Tibial nerve (tissue), 4 donors: ENCODE results near the gene ZNF827. TPM values are rescaled to one million over a fixed set of nuclear protein-coding genes. Genes with fewer than 3 reads are reported as not detected.

ENCODE experiments used
- DNase-seq, 2 donors: peaks; one replicate each; pipeline ENCODE4 v3.0.0-alpha.2; 2019; ENCODE audit warnings: low spot score in 2 of 2
- H3K27ac ChIP-seq, 4 donors: fragments of 200-600 bp; sonication (generic) in 3 of 4; one replicate each; pipeline ENCODE4 v1.5.1; 2017 to 2019; ENCODE audit warnings: mild to moderate bottlenecking in 1 of 4
- H3K27me3 ChIP-seq, 2 donors: fragments of 200-600 bp; sonication (generic) in 1 of 2; one replicate each; pipeline versions ENCODE4 v1.5.1 to v1.6.0; 2017 to 2019
- H3K36me3 ChIP-seq, 3 donors: fragments of 200-600 bp; sonication (generic); one replicate each; pipeline ENCODE4 v1.5.1; 2018 to 2019
- H3K4me1 ChIP-seq, 4 donors: fragments of 200-600 bp; sonication (generic) in 3 of 4; one replicate each; pipeline ENCODE4 v1.5.1; 2017 to 2019
- H3K4me3 ChIP-seq, 4 donors: fragments of 200-600 bp; sonication (generic) in 3 of 4; one replicate each; pipeline ENCODE4 v1.5.1; 2017 to 2019; ENCODE audit warnings: mild to moderate bottlenecking in 1 of 4, moderate library complexity in 1 of 4
- H3K9me3 ChIP-seq, 4 donors: fragments of 200-600 bp; sonication (generic) in 3 of 4; one replicate each; pipeline ENCODE4 v1.5.1; 2017 to 2019
- CTCF ChIP-seq, 5 experiments: fragments of 200-600 bp in 3 of 5; fragments of 450-650 bp in 2 of 5; sonication (generic) in 3 of 5; IDR thresholded peaks; one replicate each; pipeline ENCODE4 v1.5.1; 2016 to 2019; ENCODE audit warnings: antibody characterized with exemption in 5 of 5, mild to moderate bottlenecking in 3 of 5, moderate library complexity in 2 of 5
- EP300 ChIP-seq, 2 donors: sonication (generic); formaldehyde crosslinking; IDR thresholded peaks; one replicate each; pipeline ENCODE4 v1.6.1; 2017; ENCODE audit warnings: antibody characterized with exemption in 2 of 2, mild to moderate bottlenecking in 1 of 2
- POLR2A ChIP-seq, 2 donors: fragments of 450-650 bp; IDR thresholded peaks; one replicate each; pipeline ENCODE4 v1.6.1; 2017; ENCODE audit warnings: antibody characterized with exemption in 2 of 2, mild to moderate bottlenecking in 2 of 2, moderate library complexity in 2 of 2
- WGBS, 2 donors: methylation state at CpG; one replicate each; pipeline ENCODE4 v1.1.5; 2018; 5-methylcytosine and 5-hydroxymethylcytosine counted together
- total RNA-seq, 4 donors: library from RNA; depleted of rRNA; stranded (reverse); fragments of >200 nt; gene quantifications; one replicate each; pipeline ENCODE4 v1.1.0, GENCODE V29; 2016

The ZNF827 gene
- total RNA-seq, 4 donors from 2014 or later, result 3.7 to 10.0 (median 6.4) TPM

GRCh38 chr4:145732001-145732815, 206.4 kb downstream of the ZNF827 start:
- no peaks in the 10 kb centered on the region for H3K9me3 ChIP-seq
- H3K4me3 ChIP-seq, result peak overlapping the region; percentile 45 to 83 (median 70)
- 51 to 52% methylated on average over 14 of the region's 14 CpGs for WGBS, 2 donors
- no peaks in the 10 kb centered on the region for H3K36me3 ChIP-seq
- H3K27ac ChIP-seq, result peak overlapping the region; percentile 77 to 99 (median 96)
- no peak for DNase-seq
- peaks cover 0 to 52% (median 14%) of the 10 kb centered on the region in 4 donors for H3K4me1 ChIP-seq
- TF ChIP-seq EP300 (IDR thresholded peaks at IDR 0.05) (no peak), POLR2A (IDR thresholded peaks at IDR 0.05) (no peak), CTCF (IDR thresholded peaks at IDR 0.05) (no peak)
- no peaks in the 10 kb centered on the region for H3K27me3 ChIP-seq

GRCh38 chr4:145731028-145731427, 207.6 kb downstream of the ZNF827 start:
- Histone ChIP-seq H3K27me3 (no peaks in the 10 kb centered on the region), H3K27ac (no peak overlapping the region), H3K4me1 (peaks cover 0 to 48% (median 12%) of the 10 kb centered on the region in 4 donors), H3K36me3 (no peaks in the 10 kb centered on the region), H3K4me3 (no peak overlapping the region), H3K9me3 (no peaks in the 10 kb centered on the region)
- TF ChIP-seq EP300 (IDR thresholded peaks at IDR 0.05), result no peak
- no peak for TF ChIP-seq CTCF (IDR thresholded peaks at IDR 0.05)
- no peak for TF ChIP-seq POLR2A (IDR thresholded peaks at IDR 0.05)
- WGBS, 2 donors, result 62 to 77% methylated on average over 1 of the region's 1 CpG
- DNase-seq, result no peak

- Histone ChIP-seq H3K27me3 (no peaks in the 10 kb centered on the region), H3K27ac (no peak overlapping the region), H3K36me3 (no peaks in the 10 kb centered on the region), H3K4me3 (no peak overlapping the region), H3K9me3 (no peaks in the 10 kb centered on the region), H3K4me1 (peaks cover 0 to 38% (median 10%) of the 10 kb centered on the region in 4 donors)
- WGBS, 2 donors, result 75 to 80% methylated on average over 5 of the region's 5 CpGs
- TF ChIP-seq EP300 (IDR thresholded peaks at IDR 0.05), result no peak
- DNase-seq, result no peak
Observed at GRCh38 chr4:145730026-145730425, 208.6 kb downstream of the ZNF827 start.

GRCh38 chr4:145723336-145723735, 215.3 kb downstream of the ZNF827 start:
- Histone ChIP-seq H3K4me3 (no peak overlapping the region), H3K36me3 (no peaks in the 10 kb centered on the region), H3K27ac (no peak overlapping the region), H3K27me3 (no peaks in the 10 kb centered on the region), H3K4me1 (no peaks in the 10 kb centered on the region), H3K9me3 (no peaks in the 10 kb centered on the region)
- 88 to 92% methylated on average over 2 of the region's 2 CpGs for WGBS, 2 donors
- no peak for TF ChIP-seq EP300 (IDR thresholded peaks at IDR 0.05)
- no peak for TF ChIP-seq POLR2A (IDR thresholded peaks at IDR 0.05)
- no peak for TF ChIP-seq CTCF (IDR thresholded peaks at IDR 0.05)
- DNase-seq, result no peak

- Histone ChIP-seq H3K36me3 (no peaks in the 10 kb centered on the region), H3K27me3 (no peaks in the 10 kb centered on the region), H3K4me3 (no peak overlapping the region), H3K4me1 (no peaks in the 10 kb centered on the region), H3K9me3 (no peaks in the 10 kb centered on the region), H3K27ac (no peak overlapping the region)
- no peak for DNase-seq
- TF ChIP-seq CTCF (IDR thresholded peaks at IDR 0.05), result no peak
- WGBS, 2 donors, result 93 to 95% methylated on average over 1 of the region's 1 CpG
Observed at GRCh38 chr4:145722561-145722960, 216.1 kb downstream of the ZNF827 start.
